Adrenal gland (tissue), 5 donors: ENCODE results near the gene C6orf15.

Source experiments
- POLR2A ChIP-seq, 2 donors: fragments of 450-650 bp; IDR thresholded peaks; one replicate each; pipeline ENCODE4 v1.6.1; 2017; ENCODE audit warnings: antibody characterized with exemption in 2 of 2, mild to moderate bottlenecking in 2 of 2, moderate library complexity in 1 of 2
- TF ChIP-seq, protein P1 (sequence below), 6 experiments: fragments of 450-650 bp in 4 of 6; fragments of 200-600 bp in 2 of 6; sonication (generic) in 1 of 6; IDR thresholded peaks; 1 replicate in 5 of 6; 2 replicates in 1 of 6; pipeline versions ENCODE4 v1.5.1 to v1.8.0; 2016 to 2021; ENCODE audit warnings: antibody characterized with exemption in 6 of 6, mild to moderate bottlenecking in 2 of 6, moderate library complexity in 1 of 6
- donor health status: DM: no; HTN: no; CAD: no.

DNA sequence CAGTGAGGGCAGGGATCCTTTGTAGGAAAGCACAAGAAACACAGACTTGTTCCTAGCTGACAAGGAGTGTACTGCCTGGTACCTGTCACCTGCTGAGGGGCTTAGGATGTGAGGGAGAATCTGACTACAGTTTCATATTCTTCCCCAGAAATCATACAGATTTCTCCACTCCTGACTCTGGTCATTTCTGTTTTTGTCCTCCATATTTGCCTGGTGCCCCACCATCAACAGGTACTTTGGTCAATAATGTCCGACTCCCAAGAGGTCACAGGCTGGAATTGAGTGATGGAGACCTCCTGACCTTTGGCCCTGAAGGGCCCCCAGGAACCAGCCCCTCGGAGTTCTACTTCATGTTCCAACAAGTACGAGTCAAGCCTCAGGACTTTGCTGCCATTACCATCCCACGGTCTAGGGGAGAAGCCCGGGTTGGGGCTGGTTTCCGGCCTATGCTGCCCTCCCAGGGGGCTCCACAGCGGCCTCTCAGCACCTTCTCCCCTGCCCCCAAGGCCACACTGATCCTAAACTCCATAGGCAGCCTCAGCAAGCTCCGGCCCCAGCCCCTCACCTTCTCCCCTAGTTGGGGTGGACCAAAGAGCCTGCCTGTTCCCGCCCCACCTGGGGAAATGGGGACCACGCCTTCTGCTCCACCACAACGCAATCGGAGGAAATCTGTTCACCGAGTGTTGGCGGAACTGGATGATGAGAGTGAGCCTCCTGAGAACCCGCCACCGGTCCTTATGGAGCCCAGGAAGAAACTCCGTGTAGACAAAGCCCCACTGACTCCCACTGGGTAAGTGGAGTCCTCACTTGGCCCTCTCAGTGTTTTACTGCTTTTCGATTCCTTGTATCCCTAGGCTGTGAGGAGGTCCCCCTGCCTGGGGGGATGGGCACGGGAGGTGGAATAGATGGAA, 49.1 kb upstream of the C6orf15 start:
- TF ChIP-seq POLR2A (IDR thresholded peaks at IDR 0.05), result no peak
- TF ChIP-seq, protein P1, sequence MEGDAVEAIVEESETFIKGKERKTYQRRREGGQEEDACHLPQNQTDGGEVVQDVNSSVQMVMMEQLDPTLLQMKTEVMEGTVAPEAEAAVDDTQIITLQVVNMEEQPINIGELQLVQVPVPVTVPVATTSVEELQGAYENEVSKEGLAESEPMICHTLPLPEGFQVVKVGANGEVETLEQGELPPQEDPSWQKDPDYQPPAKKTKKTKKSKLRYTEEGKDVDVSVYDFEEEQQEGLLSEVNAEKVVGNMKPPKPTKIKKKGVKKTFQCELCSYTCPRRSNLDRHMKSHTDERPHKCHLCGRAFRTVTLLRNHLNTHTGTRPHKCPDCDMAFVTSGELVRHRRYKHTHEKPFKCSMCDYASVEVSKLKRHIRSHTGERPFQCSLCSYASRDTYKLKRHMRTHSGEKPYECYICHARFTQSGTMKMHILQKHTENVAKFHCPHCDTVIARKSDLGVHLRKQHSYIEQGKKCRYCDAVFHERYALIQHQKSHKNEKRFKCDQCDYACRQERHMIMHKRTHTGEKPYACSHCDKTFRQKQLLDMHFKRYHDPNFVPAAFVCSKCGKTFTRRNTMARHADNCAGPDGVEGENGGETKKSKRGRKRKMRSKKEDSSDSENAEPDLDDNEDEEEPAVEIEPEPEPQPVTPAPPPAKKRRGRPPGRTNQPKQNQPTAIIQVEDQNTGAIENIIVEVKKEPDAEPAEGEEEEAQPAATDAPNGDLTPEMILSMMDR (IDR thresholded peaks at IDR 0.05), result no peak
